Esophagus muscularis mucosa (tissue), 4 donors: ENCODE measurements around the gene LAD1. TPM values are rescaled to one million over a fixed set of nuclear protein-coding genes. Genes with fewer than 3 reads are reported as not detected.

ENCODE experiments used
- DNase-seq: peaks from one replicate; pipeline ENCODE4 v3.0.0-alpha.2; 2017; ENCODE audit errors: extremely low spot score
- H3K27ac ChIP-seq, 4 donors: fragments of 200-600 bp; sonication (generic); replicated peaks in 1 of 4; 1 replicate in 3 of 4; 2 replicates in 1 of 4; pipeline ENCODE4 v1.5.1; 2016 to 2019; ENCODE audit warnings: mild to moderate bottlenecking in 1 of 4
- H3K27me3 ChIP-seq, 4 donors: fragments of 200-600 bp; sonication (generic); one replicate each; pipeline versions ENCODE4 v1.5.1 to v1.6.0; 2016 to 2019
- H3K36me3 ChIP-seq, 4 donors: fragments of 200-600 bp; sonication (generic); one replicate each; pipeline ENCODE4 v1.5.1; 2016 to 2019
- H3K4me1 ChIP-seq, 4 donors: fragments of 200-600 bp; sonication (generic); one replicate each; pipeline ENCODE4 v1.5.1; 2016 to 2019
- H3K4me3 ChIP-seq, 4 donors: fragments of 200-600 bp; sonication (generic); 1 replicate in 2 of 4; 2 replicates in 2 of 4; pipeline ENCODE4 v1.5.1; 2016 to 2019; ENCODE audit warnings: mild to moderate bottlenecking in 4 of 4, moderate library complexity in 1 of 4
- H3K9me3 ChIP-seq, 4 donors: fragments of 200-600 bp; sonication (generic); 1 replicate in 3 of 4; 2 replicates in 1 of 4; pipeline ENCODE4 v1.5.1; 2016 to 2019
- CTCF ChIP-seq, 3 experiments: fragments of 200-600 bp in 2 of 3; fragments of 450-650 bp in 1 of 3; sonication (generic) in 2 of 3; IDR thresholded peaks; one replicate each; pipeline ENCODE4 v1.5.1; 2017 to 2019; ENCODE audit warnings: antibody characterized with exemption in 3 of 3, mild to moderate bottlenecking in 2 of 3, moderate library complexity in 1 of 3
- EP300 ChIP-seq: sonication (generic); formaldehyde crosslinking; IDR thresholded peaks from one replicate; pipeline ENCODE4 v1.6.1; 2017; ENCODE audit warnings: antibody characterized with exemption
- POLR2A ChIP-seq: fragments of 450-650 bp; IDR thresholded peaks from one replicate; pipeline ENCODE4 v1.6.1; 2017; ENCODE audit warnings: antibody characterized with exemption, moderate library complexity, mild to moderate bottlenecking, low read depth
- POLR2AphosphoS5 ChIP-seq, 2 donors: sonication (generic); formaldehyde crosslinking; IDR thresholded peaks; one replicate each; pipeline ENCODE4 v1.6.1; 2017; ENCODE audit warnings: antibody characterized with exemption in 2 of 2
- WGBS: methylation state at CpG from one replicate; pipeline ENCODE4 v1.1.5; 2018; 5-methylcytosine and 5-hydroxymethylcytosine counted together
- intact Hi-C: fragments of 100-400 bp; cut with DNase I; formaldehyde crosslinking; loops from one replicate; pipeline ENCODE4 v1.15.1; 2023
- total RNA-seq, 4 donors: library from RNA; depleted of rRNA; stranded (reverse); fragments of >200 nt; gene quantifications; one replicate each; pipeline versions ENCODE4 v1.1.0 to v1.2.1, GENCODE V29; 2016

The LAD1 gene
- total RNA-seq, 4 donors from 2014 or later, result 0.17 TPM; not detected in 3

- Histone ChIP-seq H3K9me3 (no peaks in the 10 kb centered on the region), H3K36me3 (no peaks in the 10 kb centered on the region), H3K4me3 (no peak overlapping the region), H3K27me3 (peaks cover 0 to 36% (median 0%) of the 10 kb centered on the region in 4 donors), H3K27ac (no peak overlapping the region), H3K4me1 (peaks cover 0 to 12% (median 0%) of the 10 kb centered on the region in 4 donors)
- intact Hi-C loops, result no loop called here
- 88% methylated on average over 5 of the region's 8 CpGs for WGBS
- TF ChIP-seq CTCF (IDR thresholded peaks at IDR 0.05), result peak; percentile 17 to 64 (median 40)
- no peak for TF ChIP-seq POLR2AphosphoS5 (IDR thresholded peaks at IDR 0.05)
- DNase-seq, result no peak
Measured at GRCh38 chr1:201385299-201385891, 13.7 kb downstream of the LAD1 start.

GRCh38 chr1:201384406-201384782, 14.7 kb downstream of the LAD1 start:
- 73% methylated on average over 3 of the region's 4 CpGs for WGBS

GRCh38 chr1:201383647-201384405, 15.3 kb downstream of the LAD1 start:
- no peaks in the 10 kb centered on the region for H3K36me3 ChIP-seq
- TF ChIP-seq EP300 (no peak), CTCF (IDR thresholded peaks at IDR 0.05) (no peak), POLR2A (no peak), POLR2AphosphoS5 (IDR thresholded peaks at IDR 0.05) (no peak)
- no peaks in the 10 kb centered on the region for H3K9me3 ChIP-seq
- no peak overlapping the region for H3K4me3 ChIP-seq
- peaks cover 0 to 21% (median 0%) of the 10 kb centered on the region in 4 donors for H3K4me1 ChIP-seq
- 88% methylated on average over 4 of the region's 4 CpGs for WGBS
- H3K27ac ChIP-seq, result no peak overlapping the region
- no peak for DNase-seq
- H3K27me3 ChIP-seq, result peaks cover 0 to 36% (median 0%) of the 10 kb centered on the region in 4 donors
- intact Hi-C loops, result no loop called here

More at GRCh38 chr1:201384406-201384782, 14.7 kb downstream of the LAD1 start:
- Histone ChIP-seq H3K9me3 (no peaks in the 10 kb centered on the region), H3K36me3 (no peaks in the 10 kb centered on the region), H3K27ac (no peak overlapping the region), H3K27me3 (peaks cover 0 to 36% (median 0%) of the 10 kb centered on the region in 4 donors), H3K4me1 (peaks cover 0 to 17% (median 0%) of the 10 kb centered on the region in 4 donors), H3K4me3 (no peak overlapping the region)
- intact Hi-C loops, result no loop called here
- no peak for DNase-seq
- no peak for TF ChIP-seq CTCF (IDR thresholded peaks at IDR 0.05)
- TF ChIP-seq EP300, result no peak
- no peak for TF ChIP-seq POLR2AphosphoS5 (IDR thresholded peaks at IDR 0.05)
- no peak for TF ChIP-seq POLR2A

GRCh38 chr1:201381130-201381529, 18.0 kb downstream of the LAD1 start:
- TF ChIP-seq POLR2AphosphoS5 (IDR thresholded peaks at IDR 0.05), result no peak
- TF ChIP-seq EP300, result no peak
- no peak for TF ChIP-seq POLR2A
- TF ChIP-seq CTCF (IDR thresholded peaks at IDR 0.05), result no peak
- DNase-seq, result no peak
- Histone ChIP-seq H3K36me3 (peaks cover 0 to 7% (median 0%) of the 10 kb centered on the region in 4 donors), H3K4me3 (no peak overlapping the region), H3K4me1 (peaks cover 0 to 24% (median 0%) of the 10 kb centered on the region in 4 donors), H3K27me3 (peaks cover 0 to 30% (median 0%) of the 10 kb centered on the region in 4 donors), H3K27ac (no peak overlapping the region), H3K9me3 (no peaks in the 10 kb centered on the region)
- 84% methylated on average over 7 of the region's 7 CpGs for WGBS
- intact Hi-C loops, result no loop called here
